K562 (cell line): Measurements from ENCODE around the gene ADAMTS10. TPM values are rescaled to one million over a fixed set of nuclear protein-coding genes. Genes with fewer than 3 reads are reported as not detected.

Experiments
- CCNT2 ChIP-seq: IDR thresholded peaks from 2 replicates; pipeline ENCODE4 v1.6.1; 2011; ENCODE audit warnings: borderline replicate concordance, low read depth, mild to moderate bottlenecking, moderate library complexity, mixed read lengths, low read length; ENCODE audit not compliant: insufficient read length; ENCODE audit errors: extremely low read depth
- CREM ChIP-seq: IDR thresholded peaks from 2 replicates; pipeline ENCODE4 v1.6.1; 2014; ENCODE audit warnings: antibody characterized with exemption, low read depth
- ETS2 ChIP-seq: IDR thresholded peaks from 2 replicates; pipeline ENCODE4 v1.6.1; 2016; ENCODE audit warnings: borderline replicate concordance, missing genetic modification characterization, mild to moderate bottlenecking, moderate library complexity, missing compliant biosample characterization; ENCODE audit not compliant: poor library complexity, severe bottlenecking
- FOXA3 ChIP-seq, 2 experiments: fragments of 450-650 bp in 1 of 2; sonication (generic) in 1 of 2; formaldehyde crosslinking; IDR thresholded peaks in 1 of 2; conservative IDR thresholded peaks in 1 of 2; 2 replicates each; pipeline versions ENCODE4 v1.4.0 to v1.8.0; 2020 to 2022; ENCODE audit warnings: mild to moderate bottlenecking in 2 of 2, missing genetic modification reagents in 1 of 2
- FOXO4 ChIP-seq: fragments of 450-650 bp; formaldehyde crosslinking; IDR thresholded peaks from 2 replicates; pipeline ENCODE4 v1.4.0; 2020; ENCODE audit warnings: mild to moderate bottlenecking, moderate library complexity
- HDAC2 ChIP-seq: fragments of 450-650 bp; IDR thresholded peaks from 2 replicates; pipeline ENCODE4 v1.6.1; 2016; ENCODE audit warnings: mild to moderate bottlenecking
- MTA1 ChIP-seq: fragments of 450-650 bp; IDR thresholded peaks from 2 replicates; pipeline ENCODE4 v1.6.1; 2017; ENCODE audit warnings: borderline replicate concordance
- PHF8 ChIP-seq: fragments of 200-600 bp; sonication (generic); IDR thresholded peaks from 2 replicates; pipeline ENCODE4 v1.6.1; 2012; ENCODE audit warnings: mixed run types, mild to moderate bottlenecking, inconsistent platforms, low read length, moderate library complexity, borderline replicate concordance
- PHTF2 ChIP-seq: fragments of 250-450 bp; sonication (Bioruptor Pico); IDR thresholded peaks from 2 replicates; pipeline ENCODE4 v1.5.0; 2021; ENCODE audit warnings: mild to moderate bottlenecking
- TAF1 ChIP-seq: IDR thresholded peaks from 2 replicates; pipeline ENCODE4 v1.6.1; 2011; ENCODE audit warnings: mild to moderate bottlenecking, low read length, moderate library complexity; ENCODE audit not compliant: insufficient read depth, control insufficient read depth, severe bottlenecking; ENCODE audit errors: extremely low read depth
- XRCC3 ChIP-seq: fragments of 450-650 bp; IDR thresholded peaks from 2 replicates; pipeline ENCODE4 v1.6.1; 2017; ENCODE audit warnings: mild to moderate bottlenecking, moderate library complexity
- ZNF316 ChIP-seq: fragments of 450-650 bp; IDR thresholded peaks from 2 replicates; pipeline ENCODE4 v1.6.1; 2016
- ZNF696 ChIP-seq: fragments of 250-450 bp; sonication (Bioruptor Pico); conservative IDR thresholded peaks from 2 replicates; pipeline ENCODE4 v1.4.0; 2020; ENCODE audit warnings: mild to moderate bottlenecking, moderate library complexity
- ZNF717 ChIP-seq: fragments of 250-450 bp; sonication (Bioruptor Pico); IDR thresholded peaks from 2 replicates; pipeline ENCODE4 v1.5.0; 2021
- ZNF830 ChIP-seq: fragments of 250-450 bp; sonication (Bioruptor Pico); IDR thresholded peaks from 2 replicates; pipeline ENCODE4 v1.5.0; 2021; ENCODE audit warnings: mild to moderate bottlenecking
- polyA plus RNA-seq, 8 experiments: library from polyadenylated mRNA; depleted of rRNA in 4 of 8; stranded (reverse) in 5 of 8; unstranded in 3 of 8; fragments of >200 nt; fragmentation: Nextera tagmentation in 2 of 8; fragmentation: Illumina TruSeq in 1 of 8; extraction: Ambion mirVana in 2 of 8; extraction: Trizol in 1 of 8; gene quantifications; 2 replicates each; pipeline versions ENCODE4 v1.2.1 to v1.2.3, GENCODE V29; 2011 to 2014; ENCODE audit warnings: inconsistent platforms in 1 of 8, missing spikeins in 1 of 8
- total RNA-seq, 7 experiments: library from RNA; depleted of rRNA in 6 of 7; stranded (reverse); fragments of >200 nt in 6 of 7; fragmentation: Illumina TruSeq in 2 of 7; extraction: Trizol in 2 of 7; gene quantifications; 2 replicates each; pipeline versions ENCODE4 v1.2.1 to v1.2.3, GENCODE V29; 2011 to 2021; ENCODE audit warnings: low replicate concordance in 1 of 7
- TF ChIP-seq, protein P1 (sequence below): sonication (generic); formaldehyde crosslinking; IDR thresholded peaks from 2 replicates; pipeline ENCODE4 v1.9.0; 2022; ENCODE audit warnings: mild to moderate bottlenecking, missing genetic modification reagents
- TF ChIP-seq, protein P2 (sequence below): sonication (generic); formaldehyde crosslinking; IDR thresholded peaks from 2 replicates; pipeline ENCODE4 v1.8.0; 2022; ENCODE audit warnings: missing genetic modification reagents, mild to moderate bottlenecking, moderate library complexity, borderline replicate concordance
- TF ChIP-seq, protein P3 (sequence below): fragments of 250-450 bp; sonication (Bioruptor Pico); IDR thresholded peaks from 2 replicates; pipeline ENCODE4 v1.5.0; 2021; ENCODE audit warnings: mild to moderate bottlenecking, moderate library complexity
- TF ChIP-seq, protein P4 (sequence below), 2 experiments: fragments of 200-800 bp in 1 of 2; sonication (Bioruptor generic) in 1 of 2; sonication (generic) in 1 of 2; formaldehyde crosslinking in 1 of 2; IDR thresholded peaks in 1 of 2; conservative IDR thresholded peaks in 1 of 2; 2 replicates each; pipeline versions ENCODE4 v1.5.0 to v1.6.1; 2016 to 2020; ENCODE audit warnings: missing compliant biosample characterization in 1 of 2, missing genetic modification characterization in 1 of 2, missing genetic modification reagents in 1 of 2

The ADAMTS10 gene
- total and polyA plus RNA-seq, 9 of the 15 experiments (the other 6 are each of a cell fraction or from before 2014, with no cell fraction given) = 0.33 to 1.8 (median 0.57) TPM; not detected in 4

DNA sequence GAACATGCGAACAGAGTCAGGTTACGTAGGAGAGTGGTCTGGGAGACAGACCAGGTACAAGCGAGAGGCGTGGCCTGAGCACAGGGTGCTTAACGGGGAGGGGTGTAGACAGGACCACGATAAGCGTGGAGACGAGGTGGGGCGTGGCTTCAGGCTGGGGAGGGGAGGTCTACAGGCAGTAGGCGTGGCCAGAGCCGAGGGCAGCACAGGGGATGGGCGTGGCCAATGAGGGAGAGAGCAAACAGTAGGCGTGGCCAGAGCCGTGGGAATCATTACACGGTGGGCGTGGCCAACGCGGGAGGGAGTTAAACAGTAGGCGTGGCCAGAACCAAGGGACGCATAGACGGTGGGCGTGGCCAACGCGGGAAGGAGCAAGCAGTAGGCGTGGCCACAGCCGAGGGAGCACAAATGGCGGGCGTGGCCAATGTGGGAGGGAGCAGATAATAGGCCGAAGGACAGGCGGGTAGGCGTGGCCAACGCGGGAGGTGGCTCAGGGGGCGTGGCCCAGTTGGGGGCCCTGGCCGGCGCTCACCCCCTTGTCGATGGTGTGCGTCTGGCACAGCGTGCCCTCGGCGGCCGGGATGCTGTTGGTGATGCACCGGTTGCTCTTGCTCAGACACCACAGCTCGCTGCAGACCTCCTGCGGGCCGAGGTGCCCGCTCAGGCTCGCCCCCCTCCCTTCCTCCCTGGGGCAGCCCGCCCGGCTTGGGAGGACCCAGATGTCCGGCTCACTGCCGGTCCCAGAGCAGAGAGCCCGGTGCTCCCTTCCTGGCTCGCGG, 18.1 kb downstream of the ADAMTS10 start (continued):
- TF ChIP-seq, protein P1, sequence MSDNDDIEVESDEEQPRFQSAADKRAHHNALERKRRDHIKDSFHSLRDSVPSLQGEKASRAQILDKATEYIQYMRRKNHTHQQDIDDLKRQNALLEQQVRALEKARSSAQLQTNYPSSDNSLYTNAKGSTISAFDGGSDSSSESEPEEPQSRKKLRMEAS = peak; percentile 67; the same call in 1 of the 2 replicates
- no peak; the same call in 1 of the 2 replicates for TF ChIP-seq PHF8
- no peak for TF ChIP-seq ZNF316
- TF ChIP-seq CREM = peak; percentile 55; the same call in 1 of the 2 replicates
- TF ChIP-seq XRCC3 = no peak
- TF ChIP-seq ZNF830 = no peak
- TF ChIP-seq MTA1 = no peak
- peak; percentile 38 for TF ChIP-seq CCNT2
- TF ChIP-seq ZNF717 = no peak
- no peak for TF ChIP-seq TAF1
- TF ChIP-seq ETS2 (tag) = no peak
- TF ChIP-seq FOXA3 (CRISPR knock-in tag; conservative IDR thresholded peaks at IDR 0.05 in 1 of 2, IDR thresholded peaks at IDR 0.05 in 1 of 2) = no peak
- TF ChIP-seq, protein P2, sequence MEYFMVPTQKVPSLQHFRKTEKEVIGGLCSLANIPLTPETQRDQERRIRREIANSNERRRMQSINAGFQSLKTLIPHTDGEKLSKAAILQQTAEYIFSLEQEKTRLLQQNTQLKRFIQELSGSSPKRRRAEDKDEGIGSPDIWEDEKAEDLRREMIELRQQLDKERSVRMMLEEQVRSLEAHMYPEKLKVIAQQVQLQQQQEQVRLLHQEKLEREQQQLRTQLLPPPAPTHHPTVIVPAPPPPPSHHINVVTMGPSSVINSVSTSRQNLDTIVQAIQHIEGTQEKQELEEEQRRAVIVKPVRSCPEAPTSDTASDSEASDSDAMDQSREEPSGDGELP (CRISPR knock-in tag) = peak; percentile 60; the same call in 1 of the 2 replicates
- TF ChIP-seq, protein P3, sequence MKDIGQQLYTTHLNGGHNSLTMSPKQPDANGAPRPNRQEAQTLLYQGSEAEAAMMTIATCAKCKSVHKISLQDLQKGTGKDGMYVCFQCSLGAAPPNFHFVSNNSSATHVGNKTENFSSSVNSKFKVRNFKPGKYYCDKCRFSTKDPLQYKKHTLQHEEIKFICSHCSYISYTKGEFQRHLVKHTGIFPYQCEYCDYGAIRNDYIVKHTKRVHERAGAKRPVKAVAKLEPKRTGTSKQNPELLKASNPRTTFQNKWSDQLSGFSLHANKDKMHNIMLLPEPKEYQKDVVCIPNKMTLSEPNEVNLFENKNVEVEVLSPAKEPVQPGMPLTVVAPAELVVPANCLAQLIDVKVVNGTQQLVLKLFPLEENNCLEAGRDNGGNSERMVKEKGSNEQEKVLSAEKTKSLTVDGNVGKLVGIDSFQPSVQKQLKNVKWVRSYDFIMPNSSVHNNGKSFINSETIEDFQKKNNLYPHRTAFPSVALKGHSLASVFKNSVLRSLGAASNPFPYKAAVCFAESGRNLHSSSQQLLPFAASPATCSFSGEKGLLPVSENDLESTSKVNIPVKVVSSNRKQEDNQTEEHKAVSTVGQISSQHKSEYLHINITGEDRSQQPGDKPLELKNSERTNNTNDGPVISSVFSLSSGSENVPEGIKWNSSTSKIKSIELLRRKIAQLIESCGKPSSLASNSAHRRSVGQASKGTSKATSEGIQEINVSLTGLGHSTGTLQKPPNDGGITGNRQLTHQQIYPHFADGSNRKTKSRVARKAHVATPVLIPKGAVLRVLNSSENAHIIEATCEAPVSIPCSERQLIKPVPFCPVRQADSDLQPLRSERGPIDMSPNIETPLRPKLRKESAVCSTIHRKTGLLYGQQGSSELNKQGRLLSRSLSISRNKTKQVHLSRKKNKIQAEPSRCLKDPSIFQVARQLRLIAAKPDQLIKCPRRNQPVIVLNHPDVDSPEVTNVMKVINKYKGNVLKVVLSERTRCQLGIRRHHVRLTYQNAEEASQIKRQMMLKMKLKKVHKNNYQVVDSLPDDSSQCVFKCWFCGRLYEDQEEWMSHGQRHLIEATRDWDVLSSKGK = no peak
- TF ChIP-seq ZNF696 = no peak
- no peak for TF ChIP-seq FOXO4 (CRISPR knock-in tag)
- TF ChIP-seq, protein P4, sequence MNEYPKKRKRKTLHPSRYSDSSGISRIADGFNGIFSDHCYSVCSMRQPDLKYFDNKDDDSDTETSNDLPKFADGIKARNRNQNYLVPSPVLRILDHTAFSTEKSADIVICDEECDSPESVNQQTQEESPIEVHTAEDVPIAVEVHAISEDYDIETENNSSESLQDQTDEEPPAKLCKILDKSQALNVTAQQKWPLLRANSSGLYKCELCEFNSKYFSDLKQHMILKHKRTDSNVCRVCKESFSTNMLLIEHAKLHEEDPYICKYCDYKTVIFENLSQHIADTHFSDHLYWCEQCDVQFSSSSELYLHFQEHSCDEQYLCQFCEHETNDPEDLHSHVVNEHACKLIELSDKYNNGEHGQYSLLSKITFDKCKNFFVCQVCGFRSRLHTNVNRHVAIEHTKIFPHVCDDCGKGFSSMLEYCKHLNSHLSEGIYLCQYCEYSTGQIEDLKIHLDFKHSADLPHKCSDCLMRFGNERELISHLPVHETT (CRISPR knock-in tag; conservative IDR thresholded peaks at IDR 0.05 in 1 of 2, IDR thresholded peaks at IDR 0.05 in 1 of 2) = no peak
- no peak for TF ChIP-seq PHTF2 (CRISPR knock-in tag)
- TF ChIP-seq HDAC2 = no peak
